ENCODE results near the gene CEACAM19.
A peak's percentile ranks its signal among the peaks of the same experiment; 100 is the strongest.

CEACAM19 gene

DNA sequence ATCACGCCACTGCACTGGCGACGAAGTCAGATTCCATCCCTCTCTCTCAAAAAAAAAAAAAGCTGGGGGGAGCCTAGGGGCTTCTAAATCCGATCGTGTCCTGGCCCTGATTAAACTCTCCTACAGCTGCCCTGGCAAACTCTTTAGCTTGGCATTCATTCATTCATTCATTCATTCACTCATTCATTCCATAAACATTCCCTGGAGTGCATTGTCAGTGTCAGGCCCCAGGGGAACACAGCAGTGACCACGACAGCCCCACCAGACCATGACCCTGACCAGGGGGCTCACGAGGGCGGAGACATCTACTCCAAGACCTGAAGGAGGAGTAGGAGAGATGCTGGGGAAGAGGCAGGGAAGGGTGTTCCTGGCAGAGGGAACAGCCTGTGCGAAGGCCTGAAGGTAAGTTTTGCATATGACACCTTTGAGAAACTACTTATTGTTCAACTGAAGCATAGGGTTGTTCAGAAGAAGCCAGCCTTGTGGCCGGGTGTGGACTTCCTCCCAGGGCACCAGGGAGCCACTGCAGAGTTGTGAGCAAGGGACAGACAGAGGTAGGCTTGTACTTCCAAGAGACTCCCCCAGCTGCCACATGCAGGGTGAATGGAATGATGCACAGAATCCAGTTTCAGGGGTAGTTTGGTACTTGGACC lies 52.1 kb downstream of the CEACAM19 start:
- no peak for DNase-seq (ENCODE audit: low spot score)

DNA sequence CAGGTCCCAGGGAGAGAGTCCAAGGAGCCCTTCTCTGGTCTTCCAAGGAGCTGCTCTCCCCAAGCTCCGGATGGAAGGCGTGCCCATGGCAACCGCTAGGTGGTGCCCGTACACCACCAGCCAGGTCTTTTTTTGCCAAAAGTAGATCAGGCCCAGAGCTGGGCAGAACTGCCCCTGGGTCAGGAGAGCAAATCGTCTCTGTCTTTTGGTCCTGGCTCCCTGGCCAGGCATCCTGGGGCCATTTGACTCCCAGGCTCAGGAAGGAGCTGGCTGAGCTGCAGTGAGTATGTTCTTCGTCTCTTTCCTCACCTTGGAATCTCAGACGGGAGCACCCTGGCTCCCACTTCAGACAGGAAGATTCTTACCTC lies 52.7 kb downstream of the CEACAM19 start:
- DNase-seq (ENCODE audit: low spot score), result peak; percentile 88

DNA sequence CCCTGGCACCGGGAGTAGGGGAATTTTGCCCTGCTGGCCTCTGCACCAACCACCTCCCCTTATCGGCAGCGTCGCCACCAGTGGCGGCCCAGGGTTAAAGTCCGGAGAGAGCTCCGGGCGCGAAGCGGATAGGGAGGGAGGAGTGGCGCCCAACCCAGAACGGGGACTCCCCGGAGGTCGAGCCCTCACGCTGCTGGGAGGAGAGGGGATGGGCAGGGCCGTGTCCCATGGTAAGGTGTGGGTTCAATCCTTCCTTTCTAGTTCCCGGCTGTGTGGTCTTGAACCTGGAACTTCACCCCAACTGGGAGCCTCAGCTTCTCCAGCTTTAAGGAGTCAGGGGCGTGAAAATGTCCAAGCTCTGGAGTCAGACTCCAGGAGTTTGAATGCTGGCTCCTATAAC lies 54.0 kb downstream of the CEACAM19 start:
- no peak for DNase-seq (ENCODE audit: low spot score)

DNA sequence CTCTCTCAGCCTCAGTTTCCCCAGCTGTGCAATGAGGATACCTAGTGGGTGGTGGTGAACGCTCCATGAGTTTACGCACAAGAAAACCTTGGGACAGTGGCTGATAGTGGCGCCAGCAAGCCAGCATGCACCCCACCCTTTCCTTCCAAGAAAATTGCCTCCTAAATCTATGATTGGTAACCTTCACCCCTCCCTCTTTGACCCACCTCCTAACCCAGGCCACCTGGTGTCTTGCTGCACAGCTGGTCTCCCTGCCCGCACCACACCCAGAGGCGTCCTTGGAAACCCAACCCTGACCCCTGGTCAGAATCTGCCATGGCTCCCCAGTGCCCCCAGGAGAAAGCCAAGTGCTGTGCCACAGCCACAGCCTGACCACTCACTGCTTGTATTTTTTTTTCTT lies 54.4 kb downstream of the CEACAM19 start:
- DNase-seq (ENCODE audit: low spot score), result no peak

DNA sequence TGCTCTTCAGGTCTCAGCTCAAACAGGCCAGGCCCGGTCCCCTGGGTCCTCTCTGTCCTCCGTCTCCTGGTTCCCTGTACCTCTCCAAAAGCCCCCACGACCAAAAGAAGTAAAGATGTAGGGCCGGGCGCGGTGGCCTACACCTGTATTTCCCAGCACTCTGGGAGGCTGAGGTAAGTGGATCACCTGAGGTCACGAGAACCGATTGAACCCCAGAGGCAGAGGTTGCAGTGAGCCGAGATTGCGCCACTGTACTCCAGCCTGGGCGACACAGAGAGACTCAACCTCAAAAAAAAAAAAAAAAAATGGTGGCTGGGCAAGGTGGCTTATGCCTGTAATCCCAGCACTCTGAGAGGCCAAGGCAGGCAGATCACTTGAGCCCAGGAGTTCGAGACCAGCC lies 55.2 kb downstream of the CEACAM19 start:
- DNase-seq (ENCODE audit: low spot score), result no peak

DNA sequence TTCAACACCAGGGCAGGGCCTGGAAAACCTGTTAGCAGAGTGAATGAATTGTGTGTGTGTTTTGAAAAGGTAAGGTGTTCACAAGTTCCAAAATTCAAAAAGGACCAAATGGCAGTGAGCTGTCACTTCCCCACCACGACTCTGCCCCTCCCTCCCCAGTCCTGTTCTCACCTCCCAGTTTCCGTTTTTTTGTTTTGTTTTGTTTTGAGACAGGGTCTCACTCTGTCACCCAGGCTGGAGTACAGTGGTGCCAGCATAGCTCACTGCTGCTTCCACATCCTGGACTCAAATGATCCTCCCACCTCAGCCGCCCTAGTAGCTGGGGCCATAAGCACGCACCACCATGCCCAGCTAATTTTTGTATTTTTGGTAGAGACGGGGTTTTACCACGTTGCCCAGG lies 56.9 kb downstream of the CEACAM19 start:
- DNase-seq (ENCODE audit: low spot score), result no peak

DNA sequence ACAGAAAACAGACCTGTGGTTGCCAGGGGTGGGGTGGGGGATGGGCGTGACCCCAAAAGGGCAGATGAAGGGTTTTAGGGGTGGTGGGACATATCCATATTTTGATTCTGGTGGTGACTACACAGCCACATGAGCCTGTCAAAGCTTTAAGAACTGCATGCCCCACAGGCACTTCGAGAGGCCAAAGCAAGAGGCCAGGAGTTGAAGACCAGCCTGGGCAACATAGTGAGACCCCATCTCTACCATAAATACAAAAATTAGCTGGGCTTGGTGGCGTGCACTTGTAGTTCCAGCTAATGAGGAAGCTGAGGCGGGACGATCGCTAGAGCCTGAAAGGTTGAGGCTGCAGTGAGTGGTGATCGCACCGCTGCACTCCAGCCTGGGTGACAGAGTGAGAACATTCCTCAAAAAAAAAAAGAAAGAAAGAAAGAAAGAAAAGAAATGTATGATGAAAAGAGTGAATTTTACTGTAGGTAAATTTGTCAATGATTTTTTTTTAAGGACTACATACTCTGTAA lies 58.3 kb downstream of the CEACAM19 start:
- DNase-seq (ENCODE audit: low spot score), result no peak

DNA sequence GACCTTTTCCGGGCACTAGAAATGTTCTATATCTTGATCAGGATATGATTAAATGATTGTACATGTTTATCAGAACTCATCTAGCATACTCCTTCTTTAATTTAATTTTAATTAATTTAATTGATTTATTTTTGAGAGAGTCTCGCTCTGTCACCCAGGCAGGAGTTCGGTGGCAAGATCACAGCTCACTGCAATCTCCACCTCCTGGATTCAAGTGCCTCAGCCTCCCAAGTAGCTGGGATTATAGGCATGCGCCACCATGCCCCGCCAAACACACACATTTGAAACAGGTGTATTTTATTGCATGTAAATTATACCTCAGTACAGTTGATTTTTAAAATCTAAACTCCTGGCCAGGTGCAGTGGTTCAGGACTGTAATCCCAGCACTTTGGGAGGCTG lies 59.8 kb downstream of the CEACAM19 start:
- no peak for DNase-seq (ENCODE audit: low spot score)

DNA sequence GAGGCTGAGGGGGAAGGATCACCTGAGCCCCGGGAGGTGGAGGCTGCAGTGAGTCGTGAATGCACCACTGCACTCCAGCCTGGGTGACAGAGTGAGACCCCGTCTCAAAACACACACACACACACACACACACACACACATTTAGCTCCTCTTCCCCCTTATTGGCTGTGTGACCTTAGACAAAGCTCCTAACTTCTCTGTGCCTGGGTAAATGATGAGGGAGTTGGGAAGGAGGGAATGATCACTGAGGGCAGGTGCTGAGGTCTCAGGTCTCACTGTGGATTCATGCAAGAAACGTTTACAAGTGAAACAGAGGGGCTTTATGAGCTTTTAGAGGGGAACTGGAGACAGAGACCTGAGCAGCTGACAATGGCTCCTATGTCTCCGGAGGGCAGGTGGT lies 60.3 kb downstream of the CEACAM19 start:
- no peak for DNase-seq (ENCODE audit: low spot score)

DNA sequence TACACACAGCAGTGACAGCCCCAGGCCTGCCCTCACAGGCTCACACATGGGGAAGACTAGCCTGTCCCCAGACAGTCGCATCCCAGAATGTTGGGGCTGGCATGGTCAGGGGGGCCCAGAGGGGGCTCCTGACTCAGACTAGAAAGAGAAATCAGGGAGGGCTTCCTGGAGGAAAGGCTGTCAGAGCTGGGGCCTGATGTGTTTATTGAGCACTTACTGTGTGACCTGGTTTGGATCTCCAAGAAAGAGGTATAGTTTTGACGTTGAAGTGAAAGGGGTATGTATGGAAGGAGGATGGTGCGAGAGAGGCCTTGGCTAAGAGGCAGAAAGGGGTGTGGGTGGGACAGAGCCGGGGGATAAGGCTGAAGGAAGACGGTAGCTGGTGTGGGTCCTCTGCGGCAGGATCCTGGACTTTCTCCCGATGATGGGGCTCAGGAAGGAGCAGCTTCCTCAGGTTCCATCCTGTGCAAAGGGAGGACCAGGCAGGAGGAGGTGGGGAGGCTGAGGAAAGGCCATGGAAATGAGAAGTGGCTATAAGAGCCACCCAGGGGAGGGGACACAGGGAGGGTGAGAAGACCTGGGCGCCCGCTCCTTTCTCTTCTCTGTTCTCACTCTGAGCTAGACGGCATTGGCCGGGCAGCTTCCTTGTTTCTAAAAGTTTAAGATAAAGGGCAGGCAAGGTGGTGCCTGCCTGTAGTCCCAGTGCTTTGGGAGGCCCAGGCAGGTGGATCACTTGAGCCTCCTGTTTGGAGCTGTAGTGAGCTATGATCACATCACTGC lies 61.1 kb downstream of the CEACAM19 start:
- no peak for DNase-seq (ENCODE audit: low spot score)
